B cell (primary cell): Measurements from ENCODE around the gene HLA-DMB. TPM values are rescaled to one million over a fixed set of nuclear protein-coding genes. Genes with fewer than 3 reads are reported as not detected.

ENCODE experiments used
- ATAC-seq: fragments of 200-7000 bp; cut with Tn5 transposase; one replicate; pipeline ENCODE4 v1.10.0; 2021; ENCODE audit warnings: low read depth, mild to moderate bottlenecking, moderate number of reproducible peaks, moderate library complexity
- CTCF ChIA-PET: fragments of 350-600 bp; sonication (Branson Sonifier 250); formaldehyde crosslinking; loops from one replicate; lab custom pipeline; 2021; ENCODE audit warnings: antibody characterized with exemption, inconsistent platforms; lab: Charles Lee
- POLR2A ChIA-PET: fragments of 350-600 bp; sonication (Branson Sonifier 250); formaldehyde crosslinking; loops from one replicate; lab custom pipeline; 2021; ENCODE audit warnings: antibody characterized with exemption; lab: Charles Lee
- DNase-seq: peaks from one replicate; pipeline ENCODE4 v3.0.0; 2013
- H2AFZ ChIP-seq: 2 replicates; pipeline ENCODE4 v1.6.1; 2012; ENCODE audit warnings: mild to moderate bottlenecking, low read depth, low read length; ENCODE audit not compliant: insufficient read depth, poor library complexity, severe bottlenecking
- H3K27ac ChIP-seq, 2 donors: 1 replicate in 1 of 2; 2 replicates in 1 of 2; pipeline ENCODE4 v1.5.1; 2012 to 2013; ENCODE audit warnings: low read length in 2 of 2, mild to moderate bottlenecking in 2 of 2, moderate library complexity in 1 of 2
- H3K27me3 ChIP-seq, 4 experiments: fragments of 200-600 bp in 1 of 4; sonication (generic) in 1 of 4; replicated peaks in 1 of 4; 1 replicate in 2 of 4; 2 replicates in 2 of 4; pipeline versions ENCODE4 v1.6.1 to v1.7.0; 2013 to 2016; ENCODE audit warnings: low read length in 3 of 4, mild to moderate bottlenecking in 2 of 4, mixed read lengths in 1 of 4, moderate library complexity in 1 of 4; ENCODE audit not compliant: insufficient read depth in 4 of 4, control insufficient read depth in 3 of 4; ENCODE audit errors: control extremely low read depth in 1 of 4
- H3K36me3 ChIP-seq, 2 experiments: replicated peaks in 1 of 2; 1 replicate in 1 of 2; 2 replicates in 1 of 2; pipeline versions ENCODE4 v1.6.1 to v1.7.1; 2013; ENCODE audit warnings: low read length in 1 of 2; ENCODE audit not compliant: insufficient read depth in 2 of 2, control insufficient read depth in 1 of 2; ENCODE audit errors: control extremely low read depth in 1 of 2, extremely low read depth in 1 of 2
- H3K4me1 ChIP-seq, 2 donors: fragments of 200-600 bp in 1 of 2; sonication (generic) in 1 of 2; 1 replicate in 1 of 2; 2 replicates in 1 of 2; pipeline versions ENCODE4 v1.5.1 to v1.6.1; 2013 to 2017; ENCODE audit warnings: low read length in 2 of 2; ENCODE audit not compliant: control insufficient read depth in 2 of 2, insufficient read depth in 2 of 2
- H3K4me2 ChIP-seq: replicated peaks from 2 replicates; pipeline ENCODE3; 2012; ENCODE audit warnings: mild to moderate bottlenecking, low read depth, low read length; ENCODE audit not compliant: poor library complexity, severe bottlenecking
- H3K4me3 ChIP-seq, 5 experiments: fragments of 200-600 bp in 1 of 5; sonication (generic) in 1 of 5; 1 replicate in 3 of 5; 2 replicates in 2 of 5; pipeline versions ENCODE4 v1.5.1 to v1.7.0; 2011 to 2016; ENCODE audit warnings: low read length in 4 of 5, mild to moderate bottlenecking in 4 of 5, low read depth in 2 of 5, control low read depth in 1 of 5, moderate library complexity in 1 of 5; ENCODE audit not compliant: insufficient read depth in 1 of 5; ENCODE audit errors: control extremely low read depth in 1 of 5, extremely low read depth in 1 of 5
- H3K79me2 ChIP-seq: fragments of 200-600 bp; sonication (generic); one replicate; pipeline ENCODE4 v1.6.0; 2016; ENCODE audit warnings: low read length; ENCODE audit not compliant: control insufficient read depth, insufficient read depth
- H3K9ac ChIP-seq: fragments of 200-600 bp; sonication (generic); 2 replicates; pipeline ENCODE4 v1.6.1; 2017; ENCODE audit warnings: mild to moderate bottlenecking, low read length, moderate library complexity
- H3K9me3 ChIP-seq, 3 donors: one replicate each; pipeline versions ENCODE4 v1.6.1 to v1.7.1; 2013; ENCODE audit warnings: low read length in 2 of 3; ENCODE audit not compliant: control insufficient read depth in 2 of 3, insufficient read depth in 1 of 3; ENCODE audit errors: control extremely low read depth in 1 of 3
- H4K20me1 ChIP-seq: 2 replicates; pipeline ENCODE4 v1.6.0; 2012; ENCODE audit warnings: mild to moderate bottlenecking, low read length; ENCODE audit not compliant: insufficient read depth, control insufficient read depth, poor library complexity, severe bottlenecking
- H3K27ac Mint-ChIP-seq: one replicate; pipeline ENCODE4 v1.8.0; 2021; ENCODE audit warnings: mixed read lengths
- H3K27me3 Mint-ChIP-seq: one replicate; pipeline ENCODE4 v1.8.0; 2021; ENCODE audit warnings: mixed read lengths
- H3K4me1 Mint-ChIP-seq: one replicate; pipeline ENCODE4 v1.8.0; 2021; ENCODE audit warnings: mixed read lengths
- H3K4me3 Mint-ChIP-seq: one replicate; pipeline ENCODE4 v1.8.0; 2021; ENCODE audit warnings: mixed read lengths
- H3K9me3 Mint-ChIP-seq: one replicate; pipeline ENCODE4 v1.8.0; 2022; ENCODE audit warnings: mixed read lengths; ENCODE audit not compliant: insufficient read depth
- EZH2 ChIP-seq: IDR thresholded peaks from 2 replicates; pipeline ENCODE4 v1.6.1; 2012; ENCODE audit warnings: borderline replicate concordance, low read depth, mild to moderate bottlenecking, moderate library complexity, low read length; ENCODE audit not compliant: insufficient read depth, poor library complexity, severe bottlenecking
- WGBS: methylation state at CpG from one replicate; pipeline ENCODE4 v1.1.5; 2013; ENCODE audit warnings: missing lambda C conversion rate; ENCODE audit not compliant: insufficient coverage; 5-methylcytosine and 5-hydroxymethylcytosine counted together
- intact Hi-C: fragments of 100-400 bp; cut with micrococcal nuclease; formaldehyde crosslinking; loops from one replicate; pipeline ENCODE4 v1.10.0; 2022
- polyA plus RNA-seq: library from polyadenylated mRNA; depleted of rRNA; stranded (reverse); fragments of >200 nt; gene quantifications from 2 replicates; pipeline ENCODE4 v1.2.3, GENCODE V29; 2012
- total RNA-seq, 2 donors: library from RNA; stranded (reverse); fragments of 120-200 nt in 1 of 2; gene quantifications; 1 replicate in 1 of 2; 2 replicates in 1 of 2; pipeline versions ENCODE4 v1.2.3 to v1.2.4, GENCODE V29; 2013 to 2022
- TF ChIP-seq, protein P1 (sequence below): fragments of 200-600 bp; IDR thresholded peaks from one replicate; pipeline ENCODE4 v1.8.0; 2022; ENCODE audit warnings: antibody characterized with exemption, mild to moderate bottlenecking

HLA-DMB gene
- total and polyA plus RNA-seq, 2 donors (not counting 1 experiment from before 2014, with no cell fraction given): 593 to 656 TPM

DNA sequence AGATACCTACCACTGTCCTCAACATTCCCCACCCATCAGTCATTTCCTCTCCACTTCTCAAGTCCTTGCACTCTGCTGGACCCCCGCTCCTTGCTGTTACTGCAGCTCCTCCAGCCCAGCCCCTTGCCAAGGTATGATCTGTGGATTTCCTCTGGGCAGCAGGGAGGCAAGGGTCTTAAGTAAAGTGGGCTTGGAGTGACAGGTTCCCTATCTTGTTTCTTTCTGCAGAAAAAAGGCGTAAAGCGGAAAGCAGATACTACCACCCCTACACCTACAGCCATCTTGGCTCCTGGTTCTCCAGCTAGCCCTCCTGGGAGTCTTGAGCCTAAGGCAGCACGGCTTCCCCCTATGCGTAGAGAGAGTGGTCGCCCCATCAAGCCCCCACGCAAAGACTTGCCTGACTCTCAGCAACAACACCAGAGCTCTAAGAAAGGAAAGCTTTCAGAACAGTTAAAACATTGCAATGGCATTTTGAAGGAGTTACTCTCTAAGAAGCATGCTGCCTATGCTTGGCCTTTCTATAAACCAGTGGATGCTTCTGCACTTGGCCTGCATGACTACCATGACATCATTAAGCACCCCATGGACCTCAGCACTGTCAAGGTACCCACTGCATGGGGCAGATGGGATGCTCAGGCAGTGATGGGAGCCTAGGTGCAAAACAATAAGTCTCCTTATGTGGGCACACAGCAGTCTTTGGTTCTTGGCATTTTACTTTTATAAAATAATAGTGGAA is 35.7 kb upstream of the HLA-DMB start:
- no peak overlapping the region for H3K4me3 ChIP-seq
- Mint-ChIP-seq H3K9me3 (no peaks in the 10 kb centered on the region), H3K4me1 (peaks cover 52% of the 10 kb centered on the region), H3K27ac (peak overlapping the region; percentile 61), H3K27me3 (no peaks in the 10 kb centered on the region), H3K4me3 (peak overlapping the region; percentile 42)
- H3K9me3 ChIP-seq: no peaks in the 10 kb centered on the region
- no peaks in the 10 kb centered on the region for H3K27me3 ChIP-seq
- POLR2A ChIA-PET: interaction anchor here (1.1 to 11.8 kb wide), 2 partner anchors 22 to 117 kb away, joined by 5 to 349 read pairs; partner anchors contain the start of gene HLA-DMA
- H4K20me1 ChIP-seq: peaks cover 85% of the 10 kb centered on the region
- H3K79me2 ChIP-seq: peaks cover 85% of the 10 kb centered on the region
- peaks cover 2 to 83% of the 10 kb centered on the region in 2 experiments for H3K36me3 ChIP-seq
- ATAC-seq (no peak), DNase-seq (no peak)
- peak overlapping the region; percentile 88 for H3K4me2 ChIP-seq
- no peak overlapping the region for H3K9ac ChIP-seq
- no peak overlapping the region for H2AFZ ChIP-seq
- TF ChIP-seq, protein P1, sequence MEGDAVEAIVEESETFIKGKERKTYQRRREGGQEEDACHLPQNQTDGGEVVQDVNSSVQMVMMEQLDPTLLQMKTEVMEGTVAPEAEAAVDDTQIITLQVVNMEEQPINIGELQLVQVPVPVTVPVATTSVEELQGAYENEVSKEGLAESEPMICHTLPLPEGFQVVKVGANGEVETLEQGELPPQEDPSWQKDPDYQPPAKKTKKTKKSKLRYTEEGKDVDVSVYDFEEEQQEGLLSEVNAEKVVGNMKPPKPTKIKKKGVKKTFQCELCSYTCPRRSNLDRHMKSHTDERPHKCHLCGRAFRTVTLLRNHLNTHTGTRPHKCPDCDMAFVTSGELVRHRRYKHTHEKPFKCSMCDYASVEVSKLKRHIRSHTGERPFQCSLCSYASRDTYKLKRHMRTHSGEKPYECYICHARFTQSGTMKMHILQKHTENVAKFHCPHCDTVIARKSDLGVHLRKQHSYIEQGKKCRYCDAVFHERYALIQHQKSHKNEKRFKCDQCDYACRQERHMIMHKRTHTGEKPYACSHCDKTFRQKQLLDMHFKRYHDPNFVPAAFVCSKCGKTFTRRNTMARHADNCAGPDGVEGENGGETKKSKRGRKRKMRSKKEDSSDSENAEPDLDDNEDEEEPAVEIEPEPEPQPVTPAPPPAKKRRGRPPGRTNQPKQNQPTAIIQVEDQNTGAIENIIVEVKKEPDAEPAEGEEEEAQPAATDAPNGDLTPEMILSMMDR: no peak
- TF ChIP-seq EZH2: no peak
- intact Hi-C loops: no loop called here
- 100% methylated on average over 1 of the region's 7 CpGs for WGBS
- CTCF ChIA-PET: interaction anchor here (0.8 to 28.4 kb wide), 5 partner anchors 9 to 151 kb away, joined by 3 to 822 read pairs (median 3); partner anchors contain the start of gene HLA-DMA
- H3K4me1 ChIP-seq: peaks cover 29 to 38% of the 10 kb centered on the region in 2 donors
- no peak overlapping the region for H3K27ac ChIP-seq

DNA sequence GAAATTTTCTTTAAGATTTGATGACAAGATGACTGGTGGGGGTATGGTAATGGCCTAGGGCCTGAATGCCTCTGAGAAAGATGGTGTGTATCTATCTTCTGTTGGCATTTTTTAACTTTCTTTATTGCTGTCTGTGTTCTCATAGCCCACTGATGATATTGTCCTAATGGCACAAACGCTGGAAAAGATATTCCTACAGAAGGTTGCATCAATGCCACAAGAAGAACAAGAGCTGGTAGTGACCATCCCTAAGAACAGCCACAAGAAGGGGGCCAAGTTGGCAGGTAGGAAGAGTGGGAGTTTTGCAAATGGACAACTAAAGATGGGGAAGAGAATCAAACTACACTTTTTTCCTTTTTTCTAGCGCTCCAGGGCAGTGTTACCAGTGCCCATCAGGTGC is 35.1 kb upstream of the HLA-DMB start:
- H3K9me3 ChIP-seq: no peaks in the 10 kb centered on the region
- POLR2A ChIA-PET: interaction anchor here (11.8 kb wide), 1 partner anchor 21 kb away, joined by 349 read pairs; the partner anchor contains the start of gene HLA-DMA
- peak overlapping the region; percentile 88 for H3K4me2 ChIP-seq
- peaks cover 83% of the 10 kb centered on the region for H4K20me1 ChIP-seq
- DNase-seq (peak; percentile 18), ATAC-seq (no peak)
- no peak overlapping the region for H3K4me3 ChIP-seq
- peaks cover 2 to 77% of the 10 kb centered on the region in 2 experiments for H3K36me3 ChIP-seq
- H3K4me3 Mint-ChIP-seq: peak overlapping the region; percentile 96
- peak overlapping the region in 1 of 2 donors; percentile 75 for H3K27ac ChIP-seq
- H2AFZ ChIP-seq: no peak overlapping the region
- no peaks in the 10 kb centered on the region for H3K9me3 Mint-ChIP-seq
- CTCF ChIA-PET: interaction anchor here (0.8 to 28.4 kb wide), 5 partner anchors 10 to 108 kb away, joined by 3 to 822 read pairs (median 3); partner anchors contain the start of gene HLA-DMA
- 100% methylated on average over 1 of the region's 2 CpGs for WGBS
- H3K27me3 Mint-ChIP-seq: no peaks in the 10 kb centered on the region
- peaks cover 89% of the 10 kb centered on the region for H3K79me2 ChIP-seq
- H3K9ac ChIP-seq: no peak overlapping the region
- TF ChIP-seq, protein P1: no peak
- no peak for TF ChIP-seq EZH2
- H3K27me3 ChIP-seq: no peaks in the 10 kb centered on the region
- peaks cover 29 to 39% of the 10 kb centered on the region in 2 donors for H3K4me1 ChIP-seq
- peaks cover 52% of the 10 kb centered on the region for H3K4me1 Mint-ChIP-seq
- H3K27ac Mint-ChIP-seq: peak overlapping the region; percentile 61
- intact Hi-C loops: no loop called here
